NB4 (cell line): ENCODE measurements around the gene AVEN.

ENCODE experiments used
- DNase-seq: peaks from one replicate; pipeline ENCODE4 v3.0.0; 2010; ENCODE audit warnings: low read depth
- H3K4me3 ChIP-seq: one replicate; pipeline ENCODE4 v1.5.1; 2011; ENCODE audit warnings: mild to moderate bottlenecking, low read depth, low read length, moderate library complexity
- MAX ChIP-seq: IDR thresholded peaks from 2 replicates; pipeline ENCODE4 v1.6.1; 2011; ENCODE audit warnings: low read depth, low read length
- MYC ChIP-seq: IDR thresholded peaks from 2 replicates; pipeline ENCODE4 v1.6.1; 2011; ENCODE audit warnings: low read depth, low read length
- POLR2A ChIP-seq: IDR thresholded peaks from 2 replicates; pipeline ENCODE4 v1.6.1; 2011; ENCODE audit warnings: mild to moderate bottlenecking; ENCODE audit not compliant: insufficient read length; ENCODE audit errors: extremely low read depth
- TF ChIP-seq, protein P1 (sequence below): IDR thresholded peaks from one replicate; pipeline ENCODE4 v1.5.1; 2012; ENCODE audit warnings: low read depth, low read length

The AVEN gene, protein sequence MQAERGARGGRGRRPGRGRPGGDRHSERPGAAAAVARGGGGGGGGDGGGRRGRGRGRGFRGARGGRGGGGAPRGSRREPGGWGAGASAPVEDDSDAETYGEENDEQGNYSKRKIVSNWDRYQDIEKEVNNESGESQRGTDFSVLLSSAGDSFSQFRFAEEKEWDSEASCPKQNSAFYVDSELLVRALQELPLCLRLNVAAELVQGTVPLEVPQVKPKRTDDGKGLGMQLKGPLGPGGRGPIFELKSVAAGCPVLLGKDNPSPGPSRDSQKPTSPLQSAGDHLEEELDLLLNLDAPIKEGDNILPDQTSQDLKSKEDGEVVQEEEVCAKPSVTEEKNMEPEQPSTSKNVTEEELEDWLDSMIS

DNA sequence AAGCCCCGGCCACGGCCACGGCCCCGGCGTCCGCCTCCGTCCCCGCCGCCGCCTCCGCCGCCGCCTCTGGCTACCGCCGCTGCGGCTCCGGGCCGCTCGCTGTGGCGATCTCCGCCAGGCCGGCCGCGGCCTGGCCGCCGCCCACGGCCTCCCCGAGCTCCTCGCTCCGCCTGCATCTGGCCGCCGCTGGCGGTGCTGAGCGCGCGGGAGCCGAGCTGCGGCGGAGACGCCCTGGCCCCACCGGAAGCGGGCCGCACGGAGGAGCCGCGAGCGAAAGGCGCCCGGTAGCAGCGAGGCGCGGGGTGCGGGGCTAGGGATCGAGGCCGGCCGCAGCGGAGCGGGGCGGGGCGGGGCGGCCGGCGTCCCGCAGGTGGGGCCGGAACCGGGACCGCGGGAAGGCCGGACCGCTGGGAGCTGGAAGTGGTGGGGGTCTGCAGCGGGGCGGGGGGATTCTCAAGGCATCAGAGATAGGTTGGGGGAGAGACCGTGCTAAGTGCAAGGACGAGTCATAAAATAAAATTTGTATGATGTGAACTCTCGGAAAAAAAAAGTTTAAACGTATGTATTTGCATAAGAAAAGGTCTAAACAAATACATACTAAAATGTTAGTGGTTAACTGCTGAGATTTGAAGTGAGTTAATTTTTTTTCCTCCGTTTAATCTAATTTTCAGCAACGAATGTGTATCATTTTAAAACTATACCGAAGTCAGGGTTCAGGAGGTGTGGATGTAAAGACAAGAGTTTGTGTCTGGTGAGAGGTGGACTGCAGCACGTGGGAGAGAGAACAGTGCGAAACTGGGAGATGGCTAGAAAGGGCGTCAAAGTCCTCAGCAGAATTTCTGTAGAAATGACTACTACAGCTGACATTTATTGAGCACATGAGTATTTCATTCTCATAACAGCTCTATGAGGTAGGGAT lies at the start of gene AVEN:
Gene AVEN, minus strand, starts transcription at position 334 of the 919 bp plus-strand sequence. Its CDS starts 158 bp downstream, at position 176.
- DNase-seq = peak; percentile 71
- TF ChIP-seq MAX = peak; percentile 82
- TF ChIP-seq, protein P1, sequence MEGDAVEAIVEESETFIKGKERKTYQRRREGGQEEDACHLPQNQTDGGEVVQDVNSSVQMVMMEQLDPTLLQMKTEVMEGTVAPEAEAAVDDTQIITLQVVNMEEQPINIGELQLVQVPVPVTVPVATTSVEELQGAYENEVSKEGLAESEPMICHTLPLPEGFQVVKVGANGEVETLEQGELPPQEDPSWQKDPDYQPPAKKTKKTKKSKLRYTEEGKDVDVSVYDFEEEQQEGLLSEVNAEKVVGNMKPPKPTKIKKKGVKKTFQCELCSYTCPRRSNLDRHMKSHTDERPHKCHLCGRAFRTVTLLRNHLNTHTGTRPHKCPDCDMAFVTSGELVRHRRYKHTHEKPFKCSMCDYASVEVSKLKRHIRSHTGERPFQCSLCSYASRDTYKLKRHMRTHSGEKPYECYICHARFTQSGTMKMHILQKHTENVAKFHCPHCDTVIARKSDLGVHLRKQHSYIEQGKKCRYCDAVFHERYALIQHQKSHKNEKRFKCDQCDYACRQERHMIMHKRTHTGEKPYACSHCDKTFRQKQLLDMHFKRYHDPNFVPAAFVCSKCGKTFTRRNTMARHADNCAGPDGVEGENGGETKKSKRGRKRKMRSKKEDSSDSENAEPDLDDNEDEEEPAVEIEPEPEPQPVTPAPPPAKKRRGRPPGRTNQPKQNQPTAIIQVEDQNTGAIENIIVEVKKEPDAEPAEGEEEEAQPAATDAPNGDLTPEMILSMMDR = no peak
- TF ChIP-seq MYC = 0 out of 2 replicates have a peak, but pooled peaks have one; percentile 5
- peak within 1 kb of the TSS; percentile 86 for H3K4me3 ChIP-seq

DNA sequence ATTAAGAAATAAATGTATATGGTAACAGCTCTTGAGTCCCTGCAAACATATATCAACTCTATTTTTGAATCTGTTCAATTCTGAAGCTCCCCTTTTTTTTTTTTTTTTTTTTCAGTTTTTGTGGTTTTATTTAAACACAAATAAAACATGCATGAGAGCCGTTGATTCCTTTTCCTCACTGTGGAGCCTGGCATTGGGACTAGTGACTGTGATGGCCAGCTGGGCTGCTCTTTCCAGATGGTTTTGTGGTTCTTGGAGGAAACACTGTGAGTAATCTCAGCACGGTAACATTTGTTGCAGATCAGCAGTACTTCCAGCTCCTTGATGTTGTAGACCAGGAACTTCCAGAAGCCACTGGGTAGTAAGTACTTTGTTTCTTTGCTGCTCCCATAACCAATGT lies 46.7 kb upstream of the AVEN start:
- no peak for DNase-seq
- TF ChIP-seq MAX = no peak
- TF ChIP-seq POLR2A = no peak
- TF ChIP-seq MYC = no peak
- TF ChIP-seq, protein P1 = no peak
- H3K4me3 ChIP-seq = no peak overlapping the region

DNA sequence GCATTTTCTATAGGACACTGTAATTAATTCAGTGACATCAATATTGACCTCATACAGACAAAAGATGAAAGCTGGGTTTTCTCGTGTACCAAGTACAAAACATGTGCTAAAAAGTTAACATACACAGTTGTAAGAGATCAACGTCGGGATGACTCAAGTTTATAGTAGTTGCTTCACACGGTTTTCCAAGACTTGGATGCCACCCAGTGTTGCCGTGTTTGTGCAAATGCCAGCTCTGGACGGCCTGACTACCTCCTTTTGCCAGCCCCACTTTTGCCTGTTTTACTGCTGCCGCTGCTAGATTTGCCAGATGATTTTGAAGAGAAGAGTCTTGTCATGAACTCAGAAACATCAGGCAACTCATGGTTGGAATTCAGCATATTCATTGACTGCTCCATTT lies 45.1 kb upstream of the AVEN start:
- TF ChIP-seq, protein P1 = no peak
- no peak for TF ChIP-seq POLR2A
- TF ChIP-seq MAX = no peak
- TF ChIP-seq MYC = no peak
- DNase-seq = no peak
- no peak overlapping the region for H3K4me3 ChIP-seq

- no peak for TF ChIP-seq MYC
- TF ChIP-seq POLR2A = no peak
- TF ChIP-seq MAX = no peak
- TF ChIP-seq, protein P1 = no peak
- no peak for DNase-seq
These were observed 40.9 kb upstream of the AVEN start for GRCh38 chr15:34079904-34080303.

DNA sequence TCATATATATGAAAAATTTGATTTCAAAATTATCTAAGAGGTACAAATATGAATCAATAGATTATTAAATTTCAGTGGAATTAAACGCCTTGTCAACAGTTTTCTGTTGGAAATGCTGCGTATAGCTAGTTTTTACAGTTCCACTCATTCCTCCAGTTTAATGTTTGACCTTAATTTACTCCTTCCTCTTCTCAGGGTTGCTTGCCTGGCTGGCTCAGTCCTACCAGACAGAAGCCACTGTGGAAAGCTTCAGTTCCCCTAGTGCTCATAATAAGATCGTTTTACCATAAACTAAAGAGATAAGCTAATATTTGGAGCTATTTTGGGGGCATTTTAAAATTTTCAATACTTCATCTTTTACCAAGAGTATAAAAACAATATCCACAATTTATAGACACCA lies 39.9 kb upstream of the AVEN start:
- no peak for TF ChIP-seq MYC
- DNase-seq = no peak
- no peak overlapping the region for H3K4me3 ChIP-seq

More at GRCh38 chr15:34079904-34080303, 40.9 kb upstream of the AVEN start:
- H3K4me3 ChIP-seq = no peak overlapping the region

DNA sequence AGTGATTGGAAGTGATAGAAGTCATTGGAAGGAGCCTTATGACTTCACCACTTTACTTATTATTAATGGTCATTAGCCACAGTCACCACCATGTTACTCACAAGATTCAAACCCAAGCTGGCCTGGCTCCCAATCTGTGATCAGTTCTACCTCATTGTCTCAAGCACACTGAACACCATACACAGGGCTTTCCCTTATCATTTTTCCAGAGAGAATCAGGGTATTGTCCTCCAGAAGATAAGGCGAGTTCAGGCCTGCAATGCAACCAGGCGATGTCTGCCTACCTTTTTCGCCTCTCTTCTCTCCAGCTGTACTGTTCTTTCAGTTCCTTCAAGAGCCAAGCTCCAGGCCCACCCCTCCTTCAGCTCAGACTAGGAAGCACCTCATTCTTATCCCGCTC lies 37.8 kb upstream of the AVEN start:
- no peak overlapping the region for H3K4me3 ChIP-seq
- TF ChIP-seq, protein P1 = no peak
- no peak for TF ChIP-seq POLR2A
- no peak for TF ChIP-seq MYC
- no peak for TF ChIP-seq MAX
- no peak for DNase-seq
